ENCODE measurements around the gene DNAJB5.
"Not testable (repeated sequence)": the region's sequence is repeated elsewhere in the genome, so short reads cannot be mapped to it uniquely, and the experiment has no call there.

The DNAJB5 gene

GRCh38 chr9:35001803-35002502 is 12.4 kb downstream of the DNAJB5 start:
- DNase-seq (ENCODE audit: low read depth, low spot score) = no peak
- Histone ChIP-seq H3K9me3 (ENCODE audit: insufficient read depth, low read length) (no peaks in the 10 kb centered on the region), H3K9ac (ENCODE audit: insufficient read length, low read depth) (no peak overlapping the region), H3K27me3 (ENCODE audit: insufficient read depth, insufficient read length) (no peaks in the 10 kb centered on the region), H3K36me3 (ENCODE audit: insufficient read depth, insufficient read length, low read length) (peaks cover 19% of the 10 kb centered on the region), H3K4me1 (ENCODE audit: insufficient read depth, insufficient read length) (peaks cover 8% of the 10 kb centered on the region), H3K4me3 (ENCODE audit: insufficient read length, low read depth) (no peak overlapping the region)
- TF ChIP-seq SUZ12 (IDR thresholded peaks at IDR 0.05; ENCODE audit: extremely low read depth, insufficient read depth, insufficient read length) (no peak), ZNF274 (IDR thresholded peaks at IDR 0.05; ENCODE audit: low read depth, low read length) (no peak), YY1 (IDR thresholded peaks at IDR 0.05; ENCODE audit: insufficient read depth, insufficient read length) (no peak)

GRCh38 chr9:35002623-35003022 is 13.1 kb downstream of the DNAJB5 start:
- Histone ChIP-seq H3K4me1 (ENCODE audit: insufficient read depth, insufficient read length) (peaks cover 4% of the 10 kb centered on the region), H3K27me3 (ENCODE audit: insufficient read depth, insufficient read length) (no peaks in the 10 kb centered on the region), H3K9me3 (ENCODE audit: insufficient read depth, low read length) (no peaks in the 10 kb centered on the region), H3K9ac (ENCODE audit: insufficient read length, low read depth) (no peak overlapping the region), H3K4me3 (ENCODE audit: insufficient read length, low read depth) (no peak overlapping the region), H3K36me3 (ENCODE audit: insufficient read depth, insufficient read length, low read length) (peaks cover 12% of the 10 kb centered on the region)
- no peak for TF ChIP-seq SUZ12 (IDR thresholded peaks at IDR 0.05; ENCODE audit: extremely low read depth, insufficient read depth, insufficient read length)
- no peak for TF ChIP-seq ZNF274 (IDR thresholded peaks at IDR 0.05; ENCODE audit: low read depth, low read length)
- TF ChIP-seq YY1 (IDR thresholded peaks at IDR 0.05; ENCODE audit: insufficient read depth, insufficient read length) = no peak
- DNase-seq (ENCODE audit: low read depth, low spot score) = no peak

- H3K36me3 ChIP-seq (ENCODE audit: insufficient read depth, insufficient read length, low read length); H3K4me1 ChIP-seq (ENCODE audit: insufficient read depth, insufficient read length); H3K9ac ChIP-seq (ENCODE audit: insufficient read length, low read depth); H3K9me3 ChIP-seq (ENCODE audit: insufficient read depth, low read length); H3K4me3 ChIP-seq (ENCODE audit: insufficient read length, low read depth); DNase-seq (ENCODE audit: low read depth, low spot score); H3K27me3 ChIP-seq (ENCODE audit: insufficient read depth, insufficient read length): not testable (repeated sequence)
These were observed 14.8 kb downstream of the DNAJB5 start for GRCh38 chr9:35004299-35004698.

DNA sequence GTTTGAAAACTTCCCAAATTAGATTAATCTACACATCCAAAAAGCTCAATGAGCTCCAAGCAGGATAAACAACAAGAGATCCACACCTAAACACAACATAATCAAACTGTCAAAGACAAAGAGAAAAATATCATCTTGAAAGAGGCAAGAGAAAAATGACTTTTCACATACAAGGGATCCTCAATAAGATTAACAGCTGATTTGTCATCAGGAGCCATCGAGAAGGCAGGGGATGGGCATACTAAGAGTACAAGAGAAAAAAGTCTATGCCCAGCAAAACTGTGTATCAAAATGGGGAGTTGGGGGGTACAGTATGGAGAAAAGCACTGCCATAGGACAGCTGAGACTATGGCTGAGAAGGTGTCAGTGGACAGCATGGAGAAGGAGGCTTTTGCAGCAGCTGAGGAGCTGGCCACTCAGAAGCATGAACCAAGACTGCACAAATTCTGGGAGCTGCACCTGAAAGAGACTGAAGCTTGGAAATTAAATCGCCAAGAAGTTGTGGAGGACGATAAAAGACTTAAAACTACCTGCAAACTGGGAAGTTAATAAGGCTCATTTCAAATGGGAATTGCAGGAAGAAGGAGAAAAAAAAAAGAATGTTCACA is 20.9 kb downstream of the DNAJB5 start:
- no peak for DNase-seq (ENCODE audit: low read depth, low spot score)
- H3K4me1 ChIP-seq (ENCODE audit: insufficient read depth, insufficient read length) = no peaks in the 10 kb centered on the region
- H3K9ac ChIP-seq (ENCODE audit: insufficient read length, low read depth) = no peak overlapping the region
- H3K27me3 ChIP-seq (ENCODE audit: insufficient read depth, insufficient read length) = no peaks in the 10 kb centered on the region
- TF ChIP-seq SUZ12 (IDR thresholded peaks at IDR 0.05; ENCODE audit: extremely low read depth, insufficient read depth, insufficient read length) (no peak), YY1 (IDR thresholded peaks at IDR 0.05; ENCODE audit: insufficient read depth, insufficient read length) (no peak), ZNF274 (IDR thresholded peaks at IDR 0.05; ENCODE audit: low read depth, low read length) (no peak)
- H3K4me3 ChIP-seq (ENCODE audit: insufficient read length, low read depth) = no peak overlapping the region
- no peaks in the 10 kb centered on the region for H3K36me3 ChIP-seq (ENCODE audit: insufficient read depth, insufficient read length, low read length)
- H3K9me3 ChIP-seq (ENCODE audit: insufficient read depth, low read length) = peaks cover 34% of the 10 kb centered on the region

- Histone ChIP-seq H3K9ac (ENCODE audit: insufficient read length, low read depth) (no peak overlapping the region), H3K9me3 (ENCODE audit: insufficient read depth, low read length) (peaks cover 47% of the 10 kb centered on the region), H3K27me3 (ENCODE audit: insufficient read depth, insufficient read length) (no peaks in the 10 kb centered on the region), H3K4me3 (ENCODE audit: insufficient read length, low read depth) (no peak overlapping the region), H3K36me3 (ENCODE audit: insufficient read depth, insufficient read length, low read length) (no peaks in the 10 kb centered on the region), H3K4me1 (ENCODE audit: insufficient read depth, insufficient read length) (no peaks in the 10 kb centered on the region)
- DNase-seq (ENCODE audit: low read depth, low spot score) = no peak
- TF ChIP-seq SUZ12 (IDR thresholded peaks at IDR 0.05; ENCODE audit: extremely low read depth, insufficient read depth, insufficient read length) (no peak), ZNF274 (IDR thresholded peaks at IDR 0.05; ENCODE audit: low read depth, low read length) (no peak), YY1 (IDR thresholded peaks at IDR 0.05; ENCODE audit: insufficient read depth, insufficient read length) (no peak)
These were observed 25.0 kb downstream of the DNAJB5 start for GRCh38 chr9:35014517-35014916.

GRCh38 chr9:35023443-35023842 is 33.9 kb downstream of the DNAJB5 start:
- not testable (repeated sequence) for H3K27me3 ChIP-seq (ENCODE audit: insufficient read depth, insufficient read length); H3K4me3 ChIP-seq (ENCODE audit: insufficient read length, low read depth); H3K36me3 ChIP-seq (ENCODE audit: insufficient read depth, insufficient read length, low read length); H3K9ac ChIP-seq (ENCODE audit: insufficient read length, low read depth); H3K4me1 ChIP-seq (ENCODE audit: insufficient read depth, insufficient read length); DNase-seq (ENCODE audit: low read depth, low spot score)
- H3K9me3 ChIP-seq (ENCODE audit: insufficient read depth, low read length) = peaks cover 18% of the 10 kb centered on the region

GRCh38 chr9:35026671-35027070 is 37.1 kb downstream of the DNAJB5 start:
- Histone ChIP-seq H3K4me3 (ENCODE audit: insufficient read length, low read depth) (no peak overlapping the region), H3K9me3 (ENCODE audit: insufficient read depth, low read length) (peaks cover 27% of the 10 kb centered on the region; the same call in 1 of the 2 replicates), H3K4me1 (ENCODE audit: insufficient read depth, insufficient read length) (no peaks in the 10 kb centered on the region), H3K36me3 (ENCODE audit: insufficient read depth, insufficient read length, low read length) (no peaks in the 10 kb centered on the region), H3K27me3 (ENCODE audit: insufficient read depth, insufficient read length) (no peaks in the 10 kb centered on the region), H3K9ac (ENCODE audit: insufficient read length, low read depth) (no peak overlapping the region)
- DNase-seq (ENCODE audit: low read depth, low spot score) = no peak
- TF ChIP-seq SUZ12 (IDR thresholded peaks at IDR 0.05; ENCODE audit: extremely low read depth, insufficient read depth, insufficient read length) = no peak
- no peak for TF ChIP-seq ZNF274 (IDR thresholded peaks at IDR 0.05; ENCODE audit: low read depth, low read length)
- no peak for TF ChIP-seq YY1 (IDR thresholded peaks at IDR 0.05; ENCODE audit: insufficient read depth, insufficient read length)
